8988T (cell line): ENCODE measurements around the gene CCNT2.
"Not testable (repeated sequence)": the region's sequence is repeated elsewhere in the genome, so short reads cannot be mapped to it uniquely, and the experiment has no call there.

Source experiments
- DNase-seq: peaks from one replicate; pipeline ENCODE4 v3.0.0; 2011

Gene CCNT2

GRCh38 chr2:134919341-134920210, 954 bp downstream of the CCNT2 start:
- no peak for DNase-seq

GRCh38 chr2:134924912-134925311, 6.3 kb downstream of the CCNT2 start:
- DNase-seq, result no peak

- no peak for DNase-seq
Observed at GRCh38 chr2:134926231-134926931, 7.8 kb downstream of the CCNT2 start.

GRCh38 chr2:134927195-134927594, 8.6 kb downstream of the CCNT2 start:
- no peak for DNase-seq

- DNase-seq, result no peak
Observed at GRCh38 chr2:134932864-134933526, 14.4 kb downstream of the CCNT2 start.

- DNase-seq, result no peak
Observed at GRCh38 chr2:134933732-134934131, 15.1 kb downstream of the CCNT2 start.

- no peak for DNase-seq
Observed at GRCh38 chr2:134934150-134934549, 15.5 kb downstream of the CCNT2 start.

GRCh38 chr2:134934641-134935040, 16.0 kb downstream of the CCNT2 start:
- no peak for DNase-seq

GRCh38 chr2:134936691-134937090, 18.1 kb downstream of the CCNT2 start:
- DNase-seq, result no peak

- no peak for DNase-seq
Observed at GRCh38 chr2:134943540-134943939, 24.9 kb downstream of the CCNT2 start.

- DNase-seq, result no peak
Observed at GRCh38 chr2:134944975-134945374, 26.4 kb downstream of the CCNT2 start.

- no peak for DNase-seq
Observed at GRCh38 chr2:134946073-134946472, 27.5 kb downstream of the CCNT2 start.

GRCh38 chr2:134949981-134950708, 31.5 kb downstream of the CCNT2 start:
- no peak for DNase-seq

GRCh38 chr2:134950886-134951285, 32.3 kb downstream of the CCNT2 start:
- no peak for DNase-seq

GRCh38 chr2:134952608-134953007, 34.0 kb downstream of the CCNT2 start:
- no peak for DNase-seq

GRCh38 chr2:134954065-134954464, 35.4 kb downstream of the CCNT2 start:
- no peak for DNase-seq

- no peak for DNase-seq
Observed at GRCh38 chr2:134955744-134956143, 37.1 kb downstream of the CCNT2 start.

GRCh38 chr2:134957477-134957876, 38.9 kb downstream of the CCNT2 start:
- no peak for DNase-seq

- DNase-seq, result not testable (repeated sequence)
Observed at GRCh38 chr2:134967166-134967565, 48.5 kb downstream of the CCNT2 start.

GRCh38 chr2:134973241-134974138, 54.9 kb downstream of the CCNT2 start:
- no peak for DNase-seq

- DNase-seq, result no peak
Observed at GRCh38 chr2:134975281-134976009, 56.8 kb downstream of the CCNT2 start.
